H7 (cell line): ENCODE results near the gene PREP. TPM values are rescaled to one million over a fixed set of nuclear protein-coding genes. Genes with fewer than 3 reads are reported as not detected.
"Not testable (repeated sequence)": the region's sequence is repeated elsewhere in the genome, so short reads cannot be mapped to it uniquely, and the experiment has no call there.

Experiments used
- DNase-seq: peaks from one replicate; pipeline ENCODE4 v3.0.0; 2012
- H3K27me3 ChIP-seq: 2 replicates; pipeline ENCODE4 v1.6.0; 2011; ENCODE audit warnings: mild to moderate bottlenecking, low read length; ENCODE audit not compliant: control insufficient read depth, insufficient read depth
- H3K36me3 ChIP-seq: replicated peaks from 2 replicates; pipeline ENCODE4 v1.5.1; 2011; ENCODE audit warnings: low read length; ENCODE audit not compliant: control insufficient read depth, insufficient read depth
- H3K4me3 ChIP-seq: 2 replicates; pipeline ENCODE4 v1.5.1; 2011; ENCODE audit warnings: low read depth, mild to moderate bottlenecking, control low read depth, low read length, moderate library complexity; ENCODE audit not compliant: insufficient read depth
- total RNA-seq: library from RNA; depleted of rRNA; stranded (reverse); fragments of >200 nt; shearing (Covaris generic); gene quantifications from 2 replicates; pipeline ENCODE4 v1.2.3, GENCODE V29; 2014

PREP gene
- total RNA-seq, 1 experiment from 2014 or later, result 19.5 TPM

DNA sequence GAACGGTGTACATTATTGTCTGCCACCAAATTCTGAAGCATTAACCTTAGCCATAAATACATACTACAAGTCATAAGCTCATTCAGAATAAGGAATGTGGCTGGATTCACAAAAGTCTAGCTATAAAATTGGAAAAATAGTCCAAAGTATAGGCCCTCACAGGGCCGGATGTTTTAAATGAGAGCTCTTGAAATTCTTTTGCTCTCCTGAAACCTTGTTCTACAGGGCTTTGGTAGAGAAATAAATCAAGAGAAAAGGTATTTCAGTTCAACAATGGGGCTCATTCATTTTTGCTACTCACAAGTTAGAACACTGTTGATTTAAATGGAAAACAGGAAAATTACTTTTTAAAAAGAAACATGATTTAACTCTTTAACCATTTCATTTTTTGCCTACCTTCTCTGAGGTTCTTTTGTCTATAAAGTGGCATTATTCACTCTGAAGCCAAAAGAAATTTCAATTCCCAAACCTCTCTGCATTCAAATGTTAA lies 58.0 kb downstream of the PREP start:
- Histone ChIP-seq H3K4me3 (no peak overlapping the region), H3K27me3 (no peaks in the 10 kb centered on the region), H3K36me3 (peaks cover 3% of the 10 kb centered on the region)
- DNase-seq, result no peak

DNA sequence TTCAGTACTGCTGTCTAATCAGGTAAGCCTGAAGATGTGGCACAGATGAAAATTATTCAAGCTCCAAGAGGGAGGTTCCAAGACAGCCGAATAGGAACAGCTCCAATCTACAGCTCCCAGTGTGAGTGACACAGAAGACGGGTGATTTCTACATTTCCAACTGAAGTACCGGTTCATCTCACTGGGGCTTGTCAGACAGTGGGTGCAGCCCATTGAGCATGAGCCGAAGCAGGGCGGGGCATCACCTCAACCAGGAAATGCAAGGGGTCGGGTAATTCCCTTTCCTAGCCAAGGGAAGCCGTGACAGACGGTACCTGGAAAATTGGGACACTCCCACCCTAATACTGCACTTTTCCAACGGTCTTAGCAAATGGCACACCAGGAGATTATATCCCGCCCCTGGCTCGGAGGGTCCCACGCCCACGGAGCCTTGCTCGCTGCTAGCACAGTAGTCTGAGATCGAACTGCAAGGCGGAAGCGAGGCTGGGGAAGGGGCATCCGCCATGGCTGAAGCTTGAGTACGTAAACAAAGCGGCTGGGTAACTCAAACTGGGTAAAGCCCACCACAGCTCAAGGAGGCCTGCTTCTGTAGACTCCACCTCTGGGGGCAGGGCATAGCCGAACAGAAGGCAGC lies 64.4 kb downstream of the PREP start:
- not testable (repeated sequence) for H3K36me3 ChIP-seq, H3K27me3 ChIP-seq, DNase-seq, H3K4me3 ChIP-seq

DNA sequence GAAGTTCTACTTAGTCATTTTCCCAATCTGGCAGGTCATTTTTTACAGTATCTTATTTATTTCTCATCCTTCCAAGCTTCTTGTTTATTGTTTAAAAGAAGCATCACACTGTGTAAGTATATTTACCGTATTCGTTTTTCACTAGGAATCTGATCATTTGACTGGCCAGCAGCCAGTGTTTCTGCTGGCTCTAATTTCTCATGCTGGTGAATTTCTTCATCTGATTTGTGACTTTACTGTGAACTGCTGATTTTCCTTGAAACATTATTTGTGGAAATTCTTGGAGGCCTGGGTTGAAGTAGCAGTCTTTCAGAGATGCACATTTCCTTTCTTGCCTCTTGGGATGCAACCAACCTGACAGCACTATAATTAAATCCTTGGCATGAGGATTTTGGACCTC lies 65.9 kb downstream of the PREP start:
- H3K36me3 ChIP-seq, result peaks cover 2% of the 10 kb centered on the region
- no peaks in the 10 kb centered on the region for H3K27me3 ChIP-seq
- DNase-seq, result no peak
- H3K4me3 ChIP-seq, result no peak overlapping the region

DNA sequence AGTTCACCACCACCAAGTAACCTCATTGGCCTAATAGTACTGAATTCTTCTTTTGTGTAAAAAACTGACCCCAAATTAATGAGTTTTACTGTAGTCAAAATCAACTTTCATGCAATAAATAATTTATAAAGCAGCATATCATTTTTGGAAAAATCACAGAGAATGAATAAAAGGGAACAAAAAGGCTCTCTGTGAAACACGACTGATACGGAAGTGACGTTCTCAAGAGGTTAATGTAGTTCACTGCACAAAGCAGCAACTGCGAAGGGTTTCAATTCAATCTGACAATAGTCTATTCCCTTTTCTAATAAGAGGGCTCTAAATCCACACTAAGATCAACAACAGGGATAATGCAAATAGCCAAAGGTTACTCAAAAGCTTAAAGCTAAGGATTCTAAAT lies 70.3 kb downstream of the PREP start:
- no peak for DNase-seq
- Histone ChIP-seq H3K4me3 (no peak overlapping the region), H3K36me3 (peaks cover 2% of the 10 kb centered on the region), H3K27me3 (no peaks in the 10 kb centered on the region)

DNA sequence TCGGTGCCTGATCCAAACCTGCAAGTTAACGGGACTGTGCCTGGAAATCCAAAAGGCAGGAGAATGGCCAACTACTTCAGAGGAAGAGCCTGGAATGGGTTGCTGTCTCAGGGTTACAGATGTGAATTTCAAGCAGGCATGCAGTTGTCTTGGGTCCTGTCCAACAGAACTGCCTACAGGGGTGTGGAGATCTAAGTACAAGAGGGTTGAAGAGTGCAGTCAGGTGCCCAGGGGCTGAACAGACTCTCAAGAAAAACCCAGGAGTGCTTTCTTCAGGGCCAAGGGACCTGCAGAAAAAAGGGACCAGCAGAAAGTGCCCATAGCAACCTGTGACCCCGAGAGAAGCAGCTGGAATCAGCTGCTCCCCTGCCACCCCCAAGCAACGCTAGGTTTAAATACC lies 71.0 kb downstream of the PREP start:
- H3K4me3 ChIP-seq, result no peak overlapping the region
- H3K36me3 ChIP-seq, result no peaks in the 10 kb centered on the region; the same call in 1 of the 2 replicates
- no peaks in the 10 kb centered on the region for H3K27me3 ChIP-seq
- no peak for DNase-seq

- Histone ChIP-seq H3K4me3 (no peak overlapping the region), H3K36me3 (no peaks in the 10 kb centered on the region; the same call in 1 of the 2 replicates), H3K27me3 (no peaks in the 10 kb centered on the region)
- no peak for DNase-seq
Observed at GRCh38 chr6:105330913-105331312, 72.0 kb downstream of the PREP start.

- Histone ChIP-seq H3K4me3 (no peak overlapping the region), H3K27me3 (no peaks in the 10 kb centered on the region), H3K36me3 (no peaks in the 10 kb centered on the region; the same call in none of the 2 replicates)
- no peak for DNase-seq
Observed at GRCh38 chr6:105330364-105330763, 72.5 kb downstream of the PREP start.

GRCh38 chr6:105326833-105327770 lies 75.8 kb downstream of the PREP start:
- no peak overlapping the region for H3K4me3 ChIP-seq
- H3K27me3 ChIP-seq, result no peaks in the 10 kb centered on the region
- H3K36me3 ChIP-seq, result peaks cover 6% of the 10 kb centered on the region
- DNase-seq, result no peak

DNA sequence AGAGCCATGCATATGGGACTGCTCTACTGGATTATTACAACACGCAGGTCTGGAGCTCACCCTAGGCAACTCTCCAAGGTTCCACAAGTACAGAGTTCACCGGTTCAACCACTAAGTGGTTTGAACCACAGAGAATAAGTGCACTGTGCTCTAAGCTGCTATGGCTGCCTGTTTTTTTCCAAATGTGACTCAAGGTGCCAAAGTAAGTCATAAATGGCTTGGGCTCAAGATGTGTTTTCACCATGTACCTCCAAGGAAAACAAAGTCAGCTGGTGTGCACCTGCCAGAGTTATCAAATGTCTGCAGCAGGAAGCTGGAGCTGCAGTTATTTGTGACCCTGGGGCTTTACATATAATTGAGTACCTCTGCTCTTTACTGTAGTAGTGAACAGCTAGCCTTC lies 76.7 kb downstream of the PREP start:
- DNase-seq, result no peak
- Histone ChIP-seq H3K27me3 (no peaks in the 10 kb centered on the region), H3K4me3 (no peak overlapping the region), H3K36me3 (peaks cover 6% of the 10 kb centered on the region)

DNA sequence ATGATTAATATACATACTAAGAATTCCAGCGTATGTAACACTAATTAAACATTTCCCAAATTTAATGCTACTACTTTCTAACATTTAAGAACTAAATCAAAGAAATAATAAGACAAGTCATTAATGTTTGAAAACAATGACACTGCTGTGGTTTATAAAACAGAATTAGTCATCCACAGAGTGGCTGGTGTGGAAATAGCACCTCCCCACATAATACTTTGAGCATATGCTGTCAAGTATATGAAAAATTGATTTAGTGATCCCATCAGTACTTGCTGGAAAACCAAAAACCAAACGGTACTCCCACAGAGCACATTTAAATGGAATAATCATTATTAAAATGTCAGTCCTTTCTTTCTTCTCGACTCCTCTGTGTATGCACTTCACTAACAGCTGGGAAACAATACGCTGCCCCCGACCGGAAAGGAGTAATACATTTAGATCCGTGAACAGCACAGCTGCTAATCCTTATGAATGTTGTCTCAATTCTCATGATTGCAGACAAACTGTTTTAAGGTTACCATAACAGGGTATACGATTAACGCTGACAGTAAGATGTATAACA lies 78.4 kb downstream of the PREP start:
- no peak overlapping the region for H3K4me3 ChIP-seq
- H3K27me3 ChIP-seq, result no peaks in the 10 kb centered on the region
- H3K36me3 ChIP-seq, result peaks cover 6% of the 10 kb centered on the region
- no peak for DNase-seq

DNA sequence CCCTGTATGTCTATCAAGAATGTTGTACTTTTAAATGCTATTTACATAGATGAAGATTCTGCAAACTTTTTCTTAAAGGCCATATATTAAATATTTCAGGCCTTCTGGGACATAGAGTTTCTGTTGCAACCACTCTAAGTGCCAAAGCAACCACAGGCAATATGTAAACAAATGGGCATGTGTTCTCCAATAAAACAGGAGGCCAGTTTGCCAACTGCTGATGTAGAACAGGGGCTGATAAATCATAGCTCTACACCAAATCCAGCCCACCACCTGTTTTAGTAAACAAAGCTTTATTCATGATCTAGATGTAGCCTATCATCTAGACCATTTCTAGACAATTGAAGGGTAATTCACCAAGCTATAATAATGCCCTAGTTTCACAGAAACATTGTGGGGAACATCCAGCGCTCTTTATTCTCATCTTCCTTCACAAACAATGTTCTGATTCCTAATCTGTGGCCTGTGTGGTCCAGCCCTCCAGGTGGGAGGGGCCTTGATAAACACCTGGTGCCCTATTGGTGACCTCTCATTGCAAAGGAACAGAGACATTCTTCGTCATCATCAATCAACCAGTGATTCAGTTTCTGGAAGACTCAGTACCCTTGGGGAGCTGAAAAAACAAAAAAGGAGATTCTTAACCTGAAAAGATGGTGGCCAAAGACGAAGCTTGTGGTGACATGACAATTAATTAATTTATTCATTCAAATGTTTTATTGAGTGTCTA lies 80.2 kb downstream of the PREP start:
- Histone ChIP-seq H3K27me3 (no peaks in the 10 kb centered on the region), H3K4me3 (no peak overlapping the region), H3K36me3 (peaks cover 6% of the 10 kb centered on the region)
- no peak for DNase-seq

- Histone ChIP-seq H3K36me3 (peaks cover 6% of the 10 kb centered on the region), H3K4me3 (no peak overlapping the region), H3K27me3 (no peaks in the 10 kb centered on the region)
- no peak for DNase-seq
Observed at GRCh38 chr6:105321728-105322127, 81.2 kb downstream of the PREP start.

- DNase-seq, result no peak
- H3K4me3 ChIP-seq, result no peak overlapping the region
- H3K36me3 ChIP-seq, result peaks cover 6% of the 10 kb centered on the region
- H3K27me3 ChIP-seq, result no peaks in the 10 kb centered on the region
Observed at GRCh38 chr6:105321207-105321606, 81.7 kb downstream of the PREP start.

DNA sequence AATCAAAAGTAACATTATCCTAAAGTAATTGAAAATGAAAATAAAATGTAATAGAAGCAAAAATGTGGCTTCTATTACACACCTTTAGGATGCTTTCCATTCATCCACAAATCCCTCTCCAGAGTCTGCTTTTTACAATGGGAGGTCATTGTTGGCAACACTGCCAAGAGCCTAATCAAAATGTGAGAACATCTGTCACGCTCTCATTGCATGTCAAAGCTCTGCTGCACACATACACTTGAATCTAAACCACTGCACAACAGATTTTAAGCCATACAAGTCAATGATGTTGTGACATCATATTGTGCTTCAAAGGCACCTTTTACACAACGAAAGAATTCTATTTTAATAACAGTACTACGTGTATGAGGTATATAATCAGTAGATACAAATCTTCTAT lies 82.1 kb downstream of the PREP start:
- DNase-seq, result no peak
- no peaks in the 10 kb centered on the region for H3K27me3 ChIP-seq
- H3K36me3 ChIP-seq, result peaks cover 6% of the 10 kb centered on the region
- no peak overlapping the region for H3K4me3 ChIP-seq
